Uterus (tissue), 2 donors: ENCODE data around the gene ZNF641.

Experiments used
- CTCF ChIP-seq, 4 experiments: fragments of 200-600 bp in 2 of 4; fragments of 450-650 bp in 2 of 4; sonication (generic) in 2 of 4; IDR thresholded peaks; one replicate each; pipeline ENCODE4 v1.5.1; 2016 to 2019; ENCODE audit warnings: antibody characterized with exemption in 4 of 4, mild to moderate bottlenecking in 2 of 4, moderate library complexity in 1 of 4
- POLR2A ChIP-seq, 2 donors: fragments of 450-650 bp; IDR thresholded peaks; one replicate each; pipeline ENCODE4 v1.6.1; 2016; ENCODE audit warnings: antibody characterized with exemption in 2 of 2, mild to moderate bottlenecking in 1 of 2, moderate library complexity in 1 of 2

DNA sequence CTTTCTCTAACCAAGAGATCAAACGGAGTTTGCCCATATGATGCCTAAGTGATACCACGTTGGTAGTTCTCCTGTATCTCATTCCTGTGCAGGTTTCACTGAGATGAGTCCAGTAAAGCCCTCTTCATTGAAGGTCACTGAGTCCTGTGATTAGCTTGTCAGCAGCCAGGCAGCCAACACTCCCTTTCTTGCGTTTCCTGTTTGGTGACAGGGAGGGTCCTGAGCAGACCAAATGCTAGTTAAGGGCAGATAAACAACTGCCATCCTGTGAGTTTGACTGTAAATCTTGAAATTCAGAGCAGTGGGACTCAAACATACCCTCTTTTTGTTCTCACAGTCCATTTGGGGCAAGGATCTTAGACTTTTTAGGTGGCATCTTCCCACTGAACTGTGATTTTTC is 39.4 kb downstream of the ZNF641 start:
- no peak for TF ChIP-seq CTCF (IDR thresholded peaks at IDR 0.05)
- no peak for TF ChIP-seq POLR2A (IDR thresholded peaks at IDR 0.05)
